H1 (cell line): ENCODE data around the gene CPT2. TPM values are rescaled to one million over a fixed set of nuclear protein-coding genes. Genes with fewer than 3 reads are reported as not detected.
A peak's percentile ranks its signal among the peaks of the same experiment; 100 is the strongest.

Source experiments
- CTCF ChIA-PET: fragments of 300-600 bp; sonication (Branson Sonifier 250); formaldehyde crosslinking; loops from one replicate; lab custom pipeline; 2021; ENCODE audit not compliant: partially characterized antibody; lab: Charles Lee
- POLR2A ChIA-PET: fragments of 300-600 bp; sonication (Branson Sonifier 250); formaldehyde crosslinking; loops from one replicate; lab custom pipeline; 2021; ENCODE audit warnings: inconsistent platforms; ENCODE audit not compliant: partially characterized antibody; lab: Charles Lee
- DNase-seq, 2 experiments: peaks; one replicate each; pipeline versions ENCODE4 v3.0.0 to v3.0.0-alpha.2; 2010 to 2022; ENCODE audit warnings: low spot score in 2 of 2, low read depth in 1 of 2, mixed read lengths in 1 of 2
- FAIRE-seq: peaks from 2 replicates; lab custom pipeline; 2011; peaks lifted over from hg19 to GRCh38; lab: Jason Lieb, UNC
- H2AFZ ChIP-seq: 2 replicates; pipeline ENCODE4 v1.8.1; 2012; ENCODE audit warnings: low read length, inconsistent platforms
- H2AK5ac ChIP-seq: 2 replicates; pipeline ENCODE4 v1.6.1; 2013; ENCODE audit warnings: low read depth, low read length
- H2BK120ac ChIP-seq: replicated peaks from 2 replicates; pipeline ENCODE3; 2013; ENCODE audit warnings: low read depth, low read length, inconsistent platforms
- H2BK12ac ChIP-seq: 2 replicates; pipeline ENCODE4 v1.6.1; 2013; ENCODE audit warnings: low read depth, low read length
- H2BK15ac ChIP-seq: 2 replicates; pipeline ENCODE4 v1.6.1; 2013; ENCODE audit warnings: low read length
- H2BK20ac ChIP-seq: 2 replicates; pipeline ENCODE4 v1.6.1; 2013; ENCODE audit warnings: low read length
- H2BK5ac ChIP-seq: 2 replicates; pipeline ENCODE4 v1.6.1; 2013; ENCODE audit warnings: low read depth, low read length
- H3K14ac ChIP-seq: 2 replicates; pipeline ENCODE4 v1.6.1; 2013; ENCODE audit warnings: inconsistent platforms; ENCODE audit not compliant: insufficient read length
- H3K18ac ChIP-seq: 2 replicates; pipeline ENCODE4 v1.6.1; 2013; ENCODE audit warnings: low read length; ENCODE audit errors: extremely low read depth
- H3K23ac ChIP-seq: 2 replicates; pipeline ENCODE4 v1.6.1; 2013; ENCODE audit warnings: inconsistent platforms; ENCODE audit not compliant: insufficient read length
- H3K23me2 ChIP-seq: 2 replicates; pipeline ENCODE4 v1.6.1; 2013; ENCODE audit warnings: low read depth, low read length
- H3K27ac ChIP-seq: 2 replicates; pipeline ENCODE4 v1.6.1; 2011; ENCODE audit warnings: low read depth, low read length, inconsistent platforms
- H3K27me3 ChIP-seq, 4 experiments: replicated peaks in 1 of 4; 1 replicate in 1 of 4; 2 replicates in 3 of 4; pipeline versions ENCODE4 v1.6.1 to v1.8.1; 2011 to 2013; ENCODE audit warnings: low read length in 3 of 4, mild to moderate bottlenecking in 3 of 4, inconsistent platforms in 2 of 4, mixed read lengths in 2 of 4, moderate library complexity in 1 of 4; ENCODE audit not compliant: control insufficient read depth in 3 of 4, insufficient read depth in 3 of 4; ENCODE audit errors: extremely low read depth in 1 of 4
- H3K36me3 ChIP-seq, 4 experiments: 2 replicates each; pipeline versions ENCODE4 v1.6.1 to v1.8.1; 2011 to 2013; ENCODE audit warnings: mild to moderate bottlenecking in 4 of 4, low read length in 3 of 4, moderate library complexity in 2 of 4, control low read depth in 1 of 4, inconsistent platforms in 1 of 4; ENCODE audit not compliant: insufficient read depth in 4 of 4, control insufficient read depth in 2 of 4
- H3K4ac ChIP-seq: replicated peaks from 2 replicates; pipeline ENCODE3; 2013; ENCODE audit warnings: low read length, low read depth, mixed read lengths, inconsistent platforms; ENCODE audit not compliant: insufficient read length
- H3K4me1 ChIP-seq, 4 experiments: replicated peaks in 1 of 4; 1 replicate in 1 of 4; 2 replicates in 3 of 4; pipeline versions ENCODE4 v1.6.1 to v1.8.1; 2011 to 2013; ENCODE audit warnings: low read length in 3 of 4, inconsistent platforms in 2 of 4, mixed read lengths in 1 of 4; ENCODE audit not compliant: insufficient read depth in 4 of 4, control insufficient read depth in 3 of 4
- H3K4me2 ChIP-seq, 2 experiments: 2 replicates each; pipeline versions ENCODE4 v1.6.1 to v1.8.1; 2011 to 2013; ENCODE audit warnings: low read depth in 2 of 2, low read length in 2 of 2, control low read depth in 1 of 2, inconsistent platforms in 1 of 2, mild to moderate bottlenecking in 1 of 2; ENCODE audit not compliant: insufficient read depth in 1 of 2
- H3K4me3 ChIP-seq, 4 experiments: fragments of 200-600, 300-600 bp in 1 of 4; sonication (generic), shearing (Covaris generic), sonication (Bioruptor Twin) in 1 of 4; 2 replicates each; pipeline versions ENCODE4 v1.5.1 to v1.8.1; 2011 to 2016; ENCODE audit warnings: low read length in 4 of 4, low read depth in 3 of 4, control low read depth in 2 of 4, inconsistent platforms in 2 of 4, mild to moderate bottlenecking in 2 of 4, mixed read lengths in 1 of 4, moderate library complexity in 1 of 4; ENCODE audit not compliant: insufficient read depth in 2 of 4; ENCODE audit errors: extremely low read depth in 1 of 4
- H3K56ac ChIP-seq: replicated peaks from 2 replicates; pipeline ENCODE3; 2013; ENCODE audit warnings: low read depth, mild to moderate bottlenecking, mixed read lengths, low read length, inconsistent platforms; ENCODE audit not compliant: insufficient read length
- H3K79me1 ChIP-seq: 2 replicates; pipeline ENCODE4 v1.6.1; 2013; ENCODE audit warnings: low read depth, low read length, control low read depth
- H3K79me2 ChIP-seq, 2 experiments: 2 replicates each; pipeline versions ENCODE4 v1.6.1 to v1.8.1; 2012 to 2013; ENCODE audit warnings: low read length in 2 of 2, mild to moderate bottlenecking in 2 of 2, inconsistent platforms in 1 of 2; ENCODE audit not compliant: insufficient read depth in 2 of 2, control insufficient read depth in 1 of 2
- H3K9ac ChIP-seq, 4 experiments: replicated peaks in 1 of 4; 1 replicate in 1 of 4; 2 replicates in 3 of 4; pipeline versions ENCODE4 v1.6.1 to v1.8.1; 2011 to 2013; ENCODE audit warnings: low read depth in 3 of 4, low read length in 3 of 4, control low read depth in 2 of 4, mild to moderate bottlenecking in 2 of 4, moderate library complexity in 2 of 4, inconsistent platforms in 1 of 4; ENCODE audit errors: extremely low read depth in 1 of 4
- H3K9me3 ChIP-seq, 2 experiments: 2 replicates each; pipeline versions ENCODE4 v1.6.1 to v1.8.1; 2012 to 2013; ENCODE audit warnings: mild to moderate bottlenecking in 2 of 2, moderate library complexity in 2 of 2, control low read depth in 1 of 2, inconsistent platforms in 1 of 2, low read depth in 1 of 2, low read length in 1 of 2, mixed read lengths in 1 of 2; ENCODE audit not compliant: insufficient read depth in 2 of 2
- H4K20me1 ChIP-seq, 2 experiments: replicated peaks in 1 of 2; 2 replicates each; pipeline versions ENCODE3 to v1.8.1; 2011 to 2013; ENCODE audit warnings: inconsistent platforms in 2 of 2, low read length in 2 of 2, mild to moderate bottlenecking in 1 of 2; ENCODE audit not compliant: insufficient read depth in 2 of 2, control insufficient read depth in 1 of 2
- H4K5ac ChIP-seq: 2 replicates; pipeline ENCODE4 v1.6.1; 2013; ENCODE audit warnings: low read length, low read depth, mixed read lengths, inconsistent platforms; ENCODE audit not compliant: insufficient read length
- H4K8ac ChIP-seq: 2 replicates; pipeline ENCODE4 v1.8.0; 2013; ENCODE audit warnings: mild to moderate bottlenecking, moderate library complexity, low read length, inconsistent platforms; ENCODE audit not compliant: insufficient read depth; ENCODE audit errors: extremely low read depth
- H4K91ac ChIP-seq: replicated peaks from 2 replicates; pipeline ENCODE3; 2013; ENCODE audit warnings: low read length, mixed read lengths, inconsistent platforms; ENCODE audit not compliant: insufficient read length
- KDM1A ChIP-seq: fragments of 200-600, 300-600 bp; sonication (generic); IDR thresholded peaks from 2 replicates; pipeline ENCODE4 v1.7.1; 2016; ENCODE audit warnings: mild to moderate bottlenecking, low read length, borderline replicate concordance
- KDM4A ChIP-seq: IDR thresholded peaks from one replicate; pipeline ENCODE4 v1.7.1; 2012; ENCODE audit warnings: low read depth, mild to moderate bottlenecking, moderate library complexity, low read length, inconsistent platforms; ENCODE audit not compliant: severe bottlenecking
- WGBS, 2 experiments: shearing (Covaris generic) in 1 of 2; methylation state at CpG; one replicate each; pipeline versions ENCODE4 v1.1.6 to v1.1.7; 2013 to 2015; ENCODE audit warnings: low lambda C conversion rate in 2 of 2, mixed read lengths in 2 of 2, inconsistent platforms in 1 of 2, low coverage in 1 of 2, missing lambda C conversion rate in 1 of 2; ENCODE audit not compliant: insufficient replicate concordance in 2 of 2, insufficient coverage in 1 of 2, insufficient read length in 1 of 2; ENCODE audit errors: extremely low coverage in 1 of 2, missing lambda C conversion rate in 1 of 2; 5-methylcytosine and 5-hydroxymethylcytosine counted together
- polyA plus RNA-seq, 7 experiments: library from polyadenylated mRNA; depleted of rRNA in 3 of 7; stranded (reverse) in 5 of 7; unstranded in 2 of 7; fragments of >200 nt in 5 of 7; fragments of 200-250 nt in 2 of 7; gene quantifications; 1 replicate in 5 of 7; 2 replicates in 1 of 7; 4 replicates in 1 of 7; pipeline versions ENCODE4 v1.2.1 to v1.2.3, GENCODE V29; 2011 to 2013; ENCODE audit warnings: missing spikeins in 2 of 7, mixed read lengths in 2 of 7
- total RNA-seq: library from RNA; stranded (reverse); fragmentation: NEBNext Ultra II Directional; extraction: Animal tissue kit (Norgen Biotek cat#: 25700); gene quantifications from 2 replicates; pipeline ENCODE4 v1.2.1, GENCODE V29; 2021
- TF ChIP-seq, protein P1 (sequence below): IDR thresholded peaks from 2 replicates; pipeline ENCODE4 v1.6.1; 2012; ENCODE audit warnings: low read length, inconsistent platforms

CPT2 gene
- total and polyA plus RNA-seq, 2 of the 8 experiments (the other 6 are each of a cell fraction or from before 2014, with no cell fraction given), result 23.9 to 25.5 TPM

DNA sequence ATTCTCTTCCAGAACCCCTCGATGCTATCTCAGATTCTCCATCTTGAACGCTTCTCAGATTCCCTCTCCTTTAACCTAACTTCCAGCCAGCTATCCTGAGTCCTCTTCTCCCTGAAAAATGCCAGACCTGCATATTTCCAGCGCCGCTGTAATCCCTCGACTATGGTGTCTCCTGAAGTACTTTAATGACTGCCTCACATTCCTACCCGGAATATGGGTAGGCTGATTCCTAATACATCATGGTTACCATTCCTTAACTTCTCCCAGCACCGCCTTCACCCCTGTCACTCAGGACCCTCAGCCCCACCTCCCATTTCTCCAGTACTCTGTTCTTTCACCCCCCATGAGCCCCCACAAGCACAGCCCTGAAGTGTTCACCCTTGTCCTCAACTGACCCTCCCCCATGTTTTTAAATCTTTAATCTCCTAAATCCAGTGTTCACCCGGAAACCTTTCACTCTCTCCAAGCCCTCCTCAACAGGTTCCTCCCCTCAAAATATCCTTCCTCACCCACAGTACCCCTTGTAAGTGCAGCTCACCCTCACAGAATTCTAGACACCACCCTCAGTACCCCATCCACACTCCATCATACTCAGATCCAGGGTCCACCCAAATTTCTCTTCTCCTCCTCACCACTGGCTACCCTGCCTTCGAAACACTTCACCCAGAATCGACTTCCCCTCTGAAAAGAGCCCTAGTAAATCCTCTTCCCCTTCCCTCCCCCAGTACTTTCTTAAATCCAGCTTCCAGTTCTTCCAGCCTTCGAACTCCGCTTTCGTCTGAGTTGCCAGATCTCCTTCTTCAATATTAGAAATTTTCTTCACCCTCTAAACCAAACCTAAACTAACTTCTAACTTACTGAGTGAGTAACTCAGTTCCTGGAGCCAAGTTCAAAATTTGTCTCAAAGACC, 922 bp downstream of the CPT2 start:
- no peak overlapping the region for H3K23ac ChIP-seq
- no peaks in the 10 kb centered on the region; the same call in none of the 2 replicates for H3K79me1 ChIP-seq
- whole genome bisulfite sequencing, 2 experiments, result 44% methylated on average over 13 of the region's 13 CpGs; no CpG with 5 or more reads in 1 of the 2 experiments
- no peak overlapping the region for H2BK20ac ChIP-seq
- 0 out of 2 replicates have a peak overlapping the region, but pooled peaks have one; percentile 77 for H2BK5ac ChIP-seq
- no peak overlapping the region for H2AK5ac ChIP-seq
- H3K4me1 ChIP-seq, result peaks cover 2 to 6% (median 4%) of the 10 kb centered on the region in 4 experiments; a peak in 4 of 7 replicates
- no peaks in the 10 kb centered on the region for H4K20me1 ChIP-seq
- H3K14ac ChIP-seq, result no peak overlapping the region
- no peak overlapping the region for H2BK15ac ChIP-seq
- no peak for DNase-seq
- TF ChIP-seq KDM1A (no peak), KDM4A (peak; percentile 22)
- TF ChIP-seq, protein P1, sequence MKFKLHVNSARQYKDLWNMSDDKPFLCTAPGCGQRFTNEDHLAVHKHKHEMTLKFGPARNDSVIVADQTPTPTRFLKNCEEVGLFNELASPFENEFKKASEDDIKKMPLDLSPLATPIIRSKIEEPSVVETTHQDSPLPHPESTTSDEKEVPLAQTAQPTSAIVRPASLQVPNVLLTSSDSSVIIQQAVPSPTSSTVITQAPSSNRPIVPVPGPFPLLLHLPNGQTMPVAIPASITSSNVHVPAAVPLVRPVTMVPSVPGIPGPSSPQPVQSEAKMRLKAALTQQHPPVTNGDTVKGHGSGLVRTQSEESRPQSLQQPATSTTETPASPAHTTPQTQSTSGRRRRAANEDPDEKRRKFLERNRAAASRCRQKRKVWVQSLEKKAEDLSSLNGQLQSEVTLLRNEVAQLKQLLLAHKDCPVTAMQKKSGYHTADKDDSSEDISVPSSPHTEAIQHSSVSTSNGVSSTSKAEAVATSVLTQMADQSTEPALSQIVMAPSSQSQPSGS, result no peak
- TF ChIP-seq, all 59 proteins: peak for 1
- peaks cover 5% of the 10 kb centered on the region for H3K23me2 ChIP-seq
- peak overlapping the region; percentile 65 to 80 (median 75) for H3K9ac ChIP-seq
- CTCF ChIA-PET, result interaction anchor here (0.6 to 5.7 kb wide), 3 partner anchors 12 to 56 kb away, joined by 3 to 42 read pairs (median 4); no protein-coding TSS in a partner anchor
- FAIRE-seq, result no peak
- H3K79me2 ChIP-seq, result peaks cover 0 to 8% of the 10 kb centered on the region in 2 experiments; a peak in 1 of 4 replicates
- H3K36me3 ChIP-seq, result peaks cover 0 to 14% (median 7%) of the 10 kb centered on the region in 4 experiments; a peak in 5 of 8 replicates
- peak overlapping the region; percentile 75 to 93 for H3K4me2 ChIP-seq
- H2AFZ ChIP-seq, result no peak overlapping the region
- no peak overlapping the region for H2BK120ac ChIP-seq
- peaks cover 0 to 4% (median 1%) of the 10 kb centered on the region in 4 experiments; a peak in 4 of 7 replicates for H3K27me3 ChIP-seq
- no peak overlapping the region for H4K91ac ChIP-seq
- H3K18ac ChIP-seq, result no peak overlapping the region
- no peak overlapping the region; the same call in 1 of the 2 replicates for H4K8ac ChIP-seq
- H3K9me3 ChIP-seq, result no peaks in the 10 kb centered on the region
- POLR2A ChIA-PET, result interaction anchor here (0.5 to 2.0 kb wide), 6 partner anchors 10 to 800 kb away, joined by 3 to 6 read pairs (median 3); no protein-coding TSS in a partner anchor
- no peak overlapping the region for H3K56ac ChIP-seq
- no peak overlapping the region for H3K4ac ChIP-seq
- H4K5ac ChIP-seq, result peak overlapping the region; percentile 6
- H2BK12ac ChIP-seq, result no peak overlapping the region
- H3K27ac ChIP-seq, result peak overlapping the region; percentile 61; the same call in 1 of the 2 replicates
- H3K4me3 ChIP-seq, result peak overlapping the region; percentile 73 to 93 (median 88)
